RPMI7951 (cell line): Measurements from ENCODE around the gene DMRT2. TPM values are rescaled to one million over a fixed set of nuclear protein-coding genes. Genes with fewer than 3 reads are reported as not detected.

Experiments used
- DNase-seq: peaks from one replicate; pipeline ENCODE4 v3.0.0-alpha.2; 2012; ENCODE audit warnings: low read depth
- total RNA-seq: library from RNA; depleted of rRNA; stranded (reverse); fragments of >200 nt; shearing (Covaris generic); gene quantifications from 2 replicates; pipeline ENCODE4 v1.2.3, GENCODE V29; 2014

DMRT2 gene
- total RNA-seq, 1 experiment from 2014 or later: not detected

- no peak for DNase-seq
Observed at GRCh38 chr9:1047591-1048230, 2.4 kb upstream of the DMRT2 start.

GRCh38 chr9:1048231-1048619 lies 1.9 kb upstream of the DMRT2 start:
- DNase-seq: no peak

- no peak for DNase-seq
Observed at GRCh38 chr9:1048811-1049210, 1.3 kb upstream of the DMRT2 start.

DNA sequence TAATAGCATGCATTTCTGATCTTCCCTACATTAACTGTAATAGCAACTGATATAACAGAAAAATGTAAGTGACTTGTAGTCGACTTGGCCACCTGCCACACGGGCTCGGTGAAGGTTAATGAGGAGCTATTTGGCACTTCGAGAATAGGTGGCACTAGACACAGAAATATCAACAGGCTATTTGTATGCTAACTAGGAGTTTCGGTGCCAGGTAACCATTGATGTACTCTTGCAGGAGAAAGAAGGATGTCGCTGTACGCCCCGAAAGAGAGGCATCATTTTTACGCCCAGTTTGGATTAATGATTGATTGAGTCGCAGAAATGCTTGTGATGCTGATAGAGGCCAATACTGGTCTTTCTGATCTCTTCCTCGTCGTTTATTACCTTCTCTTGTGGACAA lies 516 bp upstream of the DMRT2 start:
- DNase-seq: no peak

- no peak for DNase-seq
Observed at GRCh38 chr9:1051210-1051583, 1.0 kb downstream of the DMRT2 start.

DNA sequence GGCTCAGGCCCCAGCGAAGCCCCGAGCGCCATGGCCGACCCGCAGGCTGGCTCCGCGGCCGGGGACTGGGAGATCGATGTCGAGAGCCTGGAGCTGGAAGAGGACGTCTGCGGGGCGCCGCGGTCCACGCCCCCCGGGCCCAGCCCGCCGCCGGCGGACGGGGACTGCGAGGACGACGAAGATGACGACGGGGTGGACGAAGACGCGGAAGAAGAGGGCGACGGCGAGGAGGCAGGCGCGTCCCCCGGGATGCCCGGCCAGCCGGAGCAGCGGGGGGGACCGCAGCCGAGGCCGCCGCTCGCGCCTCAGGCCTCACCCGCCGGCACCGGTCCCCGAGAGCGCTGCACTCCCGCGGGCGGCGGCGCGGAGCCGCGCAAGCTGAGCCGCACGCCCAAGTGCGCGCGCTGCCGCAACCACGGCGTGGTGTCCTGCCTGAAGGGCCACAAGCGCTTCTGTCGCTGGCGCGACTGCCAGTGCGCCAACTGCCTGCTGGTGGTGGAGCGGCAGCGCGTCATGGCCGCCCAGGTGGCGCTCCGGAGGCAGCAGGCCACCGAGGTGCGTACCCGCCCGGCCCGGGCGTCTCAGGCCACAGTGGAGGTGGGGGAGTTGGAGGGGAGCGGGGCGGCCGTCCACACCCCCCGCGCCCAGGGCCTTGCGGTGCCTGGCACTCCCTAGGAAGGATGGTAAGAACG lies 1.6 kb downstream of the DMRT2 start:
- DNase-seq: no peak

DNA sequence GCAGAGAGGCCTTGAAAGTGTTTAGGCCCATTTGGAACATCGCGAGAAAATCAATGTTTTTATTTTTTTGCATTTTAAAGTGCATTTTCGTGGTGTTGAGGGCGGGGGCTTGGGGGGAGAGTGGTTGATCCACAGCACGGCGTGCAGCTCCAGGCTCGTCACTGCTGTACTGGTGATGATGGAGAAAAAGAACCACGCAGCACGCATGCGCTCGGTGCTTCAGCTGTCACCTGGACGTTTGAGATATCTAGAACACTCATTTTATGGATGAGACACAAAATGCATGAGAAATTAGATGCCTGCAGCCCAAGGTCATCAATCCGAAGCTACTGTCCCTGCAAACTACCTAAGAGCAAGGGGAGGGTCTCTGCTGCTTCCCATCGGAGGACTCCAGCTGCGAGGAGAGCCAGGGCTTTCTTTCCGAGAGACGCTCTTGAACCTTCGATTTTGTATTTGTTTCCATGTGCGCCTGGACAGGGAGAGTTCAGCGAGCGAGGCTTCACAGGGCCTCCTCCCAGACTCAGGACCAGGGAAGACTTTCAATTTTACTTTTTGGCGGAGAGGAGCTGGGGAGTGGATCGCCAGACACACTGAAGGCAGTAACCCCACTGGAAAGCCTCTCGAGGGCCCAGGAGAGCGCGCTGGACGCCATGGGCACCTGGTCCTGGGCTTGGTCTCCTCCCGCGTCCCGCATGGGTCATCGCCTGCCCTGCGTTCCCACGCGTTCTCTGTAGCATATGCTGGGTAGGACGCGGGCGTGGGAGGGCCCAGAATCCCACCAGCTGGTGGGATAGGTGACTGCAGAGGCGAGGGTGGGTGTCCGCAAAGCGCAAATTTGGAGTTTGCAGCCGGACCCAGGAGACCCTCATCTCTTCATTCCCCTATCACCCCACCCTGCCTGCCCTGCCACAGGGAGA lies 2.5 kb downstream of the DMRT2 start:
- no peak for DNase-seq

GRCh38 chr9:1053282-1053621 lies 3.1 kb downstream of the DMRT2 start:
- no peak for DNase-seq

- no peak for DNase-seq
Observed at GRCh38 chr9:1053986-1054425, 3.8 kb downstream of the DMRT2 start.

GRCh38 chr9:1055166-1055565 lies 5.0 kb downstream of the DMRT2 start:
- no peak for DNase-seq

GRCh38 chr9:1057910-1058309 lies 7.8 kb downstream of the DMRT2 start:
- DNase-seq: no peak

DNA sequence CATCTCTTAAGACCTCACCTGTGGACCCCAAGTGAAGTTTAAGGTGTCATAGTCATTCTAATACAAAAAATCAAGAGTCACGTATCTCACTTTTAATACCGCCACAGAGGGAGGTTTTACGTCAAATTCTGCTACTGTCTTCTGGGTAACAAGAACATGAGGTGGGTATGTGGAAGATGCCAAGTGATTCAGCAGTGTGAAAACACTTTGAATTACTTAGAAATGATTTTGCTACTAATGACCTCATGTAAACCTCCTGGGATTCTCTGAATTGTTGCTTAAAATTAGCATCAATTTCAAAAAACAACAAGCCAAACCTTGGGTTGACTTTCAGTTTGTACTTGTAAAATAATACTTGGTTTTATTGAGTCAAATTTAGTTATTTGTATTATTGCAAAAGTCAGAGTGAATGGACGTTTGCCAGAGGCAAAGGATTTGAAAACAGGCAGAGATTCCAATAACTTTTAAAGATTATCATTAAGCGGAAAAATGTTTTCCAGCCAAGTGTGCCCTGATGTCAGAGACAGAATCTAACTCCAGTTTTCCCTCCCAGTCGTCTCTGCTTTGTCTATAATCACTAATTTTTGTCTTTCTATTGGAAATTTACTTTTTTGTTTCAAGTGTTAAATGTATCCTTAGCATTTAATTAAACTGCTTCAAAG lies 8.8 kb downstream of the DMRT2 start:
- DNase-seq: no peak

DNA sequence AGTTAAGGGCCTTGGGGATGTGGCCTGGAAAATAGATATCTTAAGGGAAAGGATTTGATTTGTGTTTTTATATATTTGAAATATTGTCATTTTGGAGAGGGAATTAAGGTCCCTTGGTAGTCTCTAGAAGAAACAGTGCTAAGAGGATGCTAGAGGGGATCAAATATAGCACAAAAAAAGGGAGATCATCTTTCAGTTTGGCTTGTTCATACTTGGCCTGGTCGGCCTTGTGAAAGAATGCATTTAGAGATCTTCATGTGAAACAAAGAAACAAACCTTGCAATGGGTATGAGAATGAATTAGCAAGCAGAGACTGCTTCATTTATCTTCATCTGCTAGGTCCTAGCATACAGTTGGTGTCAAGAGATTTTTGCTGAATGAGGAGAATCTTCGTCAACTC lies 15.0 kb downstream of the DMRT2 start:
- no peak for DNase-seq

DNA sequence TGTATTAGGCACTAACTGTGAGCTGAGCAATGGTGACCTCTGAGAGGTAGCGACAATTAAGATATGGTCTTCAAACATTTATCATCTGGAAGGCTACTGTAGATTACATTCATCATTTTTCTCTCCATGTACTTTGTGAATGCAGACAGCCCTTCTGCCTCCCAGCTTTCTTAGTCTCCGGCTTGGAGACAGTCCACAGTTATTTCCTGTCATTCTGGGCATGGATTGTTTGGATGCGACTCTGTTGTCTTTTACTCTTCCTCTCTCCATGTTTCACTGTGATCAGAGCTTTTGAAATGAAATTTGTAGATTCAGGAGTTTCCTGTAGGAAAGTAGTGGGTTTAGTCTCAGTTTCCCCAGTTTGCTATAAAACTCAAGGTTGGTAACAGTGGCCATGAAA lies 20.5 kb downstream of the DMRT2 start:
- DNase-seq: no peak

DNA sequence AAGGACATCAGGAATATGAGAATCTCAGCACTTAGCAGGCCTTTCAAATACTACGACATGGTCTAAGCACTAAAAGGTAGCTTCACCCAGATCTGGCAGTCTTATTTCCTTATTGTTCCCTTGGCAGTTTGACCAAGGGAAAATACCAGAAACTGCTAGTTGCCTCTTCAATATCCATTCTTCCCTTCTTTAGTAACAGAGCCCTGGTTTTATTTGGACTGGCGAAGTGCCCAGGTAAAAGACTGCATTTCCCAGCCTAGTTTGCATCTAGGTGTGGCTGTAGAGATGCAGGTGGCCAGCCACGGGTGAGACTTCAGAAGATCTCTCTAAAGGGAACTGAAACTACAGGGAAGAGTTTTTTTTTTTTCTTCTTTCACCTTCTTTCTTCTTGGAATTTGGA lies 21.6 kb downstream of the DMRT2 start:
- no peak for DNase-seq

- no peak for DNase-seq
Observed at GRCh38 chr9:1073497-1073896, 23.3 kb downstream of the DMRT2 start.

GRCh38 chr9:1077616-1078015 lies 27.5 kb downstream of the DMRT2 start:
- no peak for DNase-seq

GRCh38 chr9:1083325-1083913 lies 33.3 kb downstream of the DMRT2 start:
- no peak for DNase-seq

GRCh38 chr9:1085086-1085485 lies 34.9 kb downstream of the DMRT2 start:
- no peak for DNase-seq

GRCh38 chr9:1086517-1086916 lies 36.4 kb downstream of the DMRT2 start:
- no peak for DNase-seq

GRCh38 chr9:1087120-1087881 lies 37.1 kb downstream of the DMRT2 start:
- DNase-seq: no peak
